HepG2 (cell line): ENCODE results near the gene KRT71.

Source experiments
- CBX1 ChIP-seq: IDR thresholded peaks from one replicate; pipeline ENCODE4 v1.6.1; 2016; ENCODE audit warnings: antibody characterized with exemption, low read depth
- CREM ChIP-seq, 2 experiments: sonication (generic) in 1 of 2; formaldehyde crosslinking in 1 of 2; IDR thresholded peaks; 2 replicates each; pipeline versions ENCODE4 v1.4.0 to v1.6.1; 2016 to 2020; ENCODE audit warnings: antibody characterized with exemption in 1 of 2, mild to moderate bottlenecking in 1 of 2, missing genetic modification reagents in 1 of 2
- DPF2 ChIP-seq: sonication (generic); formaldehyde crosslinking; IDR thresholded peaks from 2 replicates; pipeline ENCODE4 v1.4.0; 2020; ENCODE audit warnings: mild to moderate bottlenecking, low read depth, missing genetic modification reagents, borderline replicate concordance
- EP300 ChIP-seq, 3 experiments: sonication (generic) in 1 of 3; formaldehyde crosslinking in 1 of 3; IDR thresholded peaks; 2 replicates each; pipeline versions ENCODE4 v1.5.1 to v1.6.1; 2011 to 2020; ENCODE audit warnings: low read depth in 2 of 3, low read length in 2 of 3, borderline replicate concordance in 1 of 3, improper control_type of control experiment in 1 of 3, mild to moderate bottlenecking in 1 of 3, missing genetic modification reagents in 1 of 3, moderate library complexity in 1 of 3
- SRSF9 ChIP-seq: fragments of 200-400 bp; formaldehyde crosslinking; IDR thresholded peaks from 2 replicates; pipeline ENCODE4 v1.6.1; 2018; ENCODE audit warnings: borderline replicate concordance, mild to moderate bottlenecking, low read depth, low read length; ENCODE audit not compliant: insufficient read depth, poor library complexity, severe bottlenecking
- TAF1 ChIP-seq: sonication (generic); formaldehyde crosslinking; IDR thresholded peaks from 2 replicates; pipeline ENCODE4 v1.4.0; 2020; ENCODE audit warnings: missing genetic modification reagents
- ZNF143 ChIP-seq: sonication (generic); formaldehyde crosslinking; IDR thresholded peaks from 2 replicates; pipeline ENCODE4 v1.4.0; 2020; ENCODE audit warnings: missing genetic modification reagents
- ZNF501 ChIP-seq: sonication (generic); formaldehyde crosslinking; IDR thresholded peaks from 2 replicates; pipeline ENCODE4 v1.5.1; 2020; ENCODE audit warnings: mild to moderate bottlenecking, moderate library complexity, missing genetic modification reagents
- ZSCAN20 ChIP-seq: sonication (generic); formaldehyde crosslinking; IDR thresholded peaks from 2 replicates; pipeline ENCODE4 v1.4.0; 2020; ENCODE audit warnings: missing genetic modification reagents, mild to moderate bottlenecking, borderline replicate concordance
- TF ChIP-seq, protein P1 (sequence below), 2 experiments: IDR thresholded peaks; 2 replicates each; pipeline ENCODE4 v1.6.1; 2011 to 2012; ENCODE audit warnings: low read length in 2 of 2, borderline replicate concordance in 1 of 2, low read depth in 1 of 2, mild to moderate bottlenecking in 1 of 2, moderate library complexity in 1 of 2
- TF ChIP-seq, protein P2 (sequence below): sonication (generic); formaldehyde crosslinking; IDR thresholded peaks from 2 replicates; pipeline ENCODE4 v1.9.0; 2021; ENCODE audit warnings: missing genetic modification reagents, borderline replicate concordance
- TF ChIP-seq, protein P3 (sequence below): sonication (generic); formaldehyde crosslinking; IDR thresholded peaks from one replicate; pipeline ENCODE4 v1.5.1; 2020; ENCODE audit warnings: mild to moderate bottlenecking, missing genetic modification reagents; ENCODE audit errors: not compliant biosample characterization
- TF ChIP-seq, protein P4 (sequence below): sonication (generic); formaldehyde crosslinking; IDR thresholded peaks from 2 replicates; pipeline ENCODE4 v1.5.0; 2020; ENCODE audit warnings: mild to moderate bottlenecking, missing genetic modification reagents, moderate library complexity

DNA sequence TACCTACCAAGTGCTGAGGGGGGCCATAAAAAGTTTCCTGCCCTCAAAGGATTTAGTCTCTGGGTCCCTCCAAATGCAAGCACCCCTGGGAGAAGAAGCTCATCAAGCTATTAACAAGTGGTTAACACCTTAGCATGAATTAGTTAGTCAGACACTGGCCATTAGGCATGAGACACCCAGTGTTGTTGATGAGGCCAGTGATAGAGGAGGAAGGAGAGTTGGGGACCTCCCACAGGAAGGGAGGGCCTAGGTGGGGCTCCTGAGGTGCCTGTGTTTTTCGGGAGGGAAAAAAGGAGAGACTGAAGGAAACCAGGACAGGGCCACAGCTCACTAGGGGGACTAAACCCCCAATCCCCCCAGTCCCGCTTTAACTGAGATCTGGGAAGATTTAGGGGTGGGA, 4.5 kb upstream of the KRT71 start:
- TF ChIP-seq DPF2 (CRISPR knock-in tag) (no peak), TAF1 (CRISPR knock-in tag) (no peak), EP300 (IDR thresholded peaks at IDR 0.05; ENCODE audit: low read depth in 2 of 2, low read length in 2 of 2) (no peak), EP300 (CRISPR knock-in tag; IDR thresholded peaks at IDR 0.05; ENCODE audit: borderline replicate concordance) (no peak), ZNF143 (CRISPR knock-in tag) (no peak), ZNF501 (CRISPR knock-in tag) (no peak), ZSCAN20 (CRISPR knock-in tag) (no peak), CREM (IDR thresholded peaks at IDR 0.05) (no peak), CREM (CRISPR knock-in tag; IDR thresholded peaks at IDR 0.05) (no peak), SRSF9 (no peak), CBX1 (no peak)
- TF ChIP-seq, protein P1, sequence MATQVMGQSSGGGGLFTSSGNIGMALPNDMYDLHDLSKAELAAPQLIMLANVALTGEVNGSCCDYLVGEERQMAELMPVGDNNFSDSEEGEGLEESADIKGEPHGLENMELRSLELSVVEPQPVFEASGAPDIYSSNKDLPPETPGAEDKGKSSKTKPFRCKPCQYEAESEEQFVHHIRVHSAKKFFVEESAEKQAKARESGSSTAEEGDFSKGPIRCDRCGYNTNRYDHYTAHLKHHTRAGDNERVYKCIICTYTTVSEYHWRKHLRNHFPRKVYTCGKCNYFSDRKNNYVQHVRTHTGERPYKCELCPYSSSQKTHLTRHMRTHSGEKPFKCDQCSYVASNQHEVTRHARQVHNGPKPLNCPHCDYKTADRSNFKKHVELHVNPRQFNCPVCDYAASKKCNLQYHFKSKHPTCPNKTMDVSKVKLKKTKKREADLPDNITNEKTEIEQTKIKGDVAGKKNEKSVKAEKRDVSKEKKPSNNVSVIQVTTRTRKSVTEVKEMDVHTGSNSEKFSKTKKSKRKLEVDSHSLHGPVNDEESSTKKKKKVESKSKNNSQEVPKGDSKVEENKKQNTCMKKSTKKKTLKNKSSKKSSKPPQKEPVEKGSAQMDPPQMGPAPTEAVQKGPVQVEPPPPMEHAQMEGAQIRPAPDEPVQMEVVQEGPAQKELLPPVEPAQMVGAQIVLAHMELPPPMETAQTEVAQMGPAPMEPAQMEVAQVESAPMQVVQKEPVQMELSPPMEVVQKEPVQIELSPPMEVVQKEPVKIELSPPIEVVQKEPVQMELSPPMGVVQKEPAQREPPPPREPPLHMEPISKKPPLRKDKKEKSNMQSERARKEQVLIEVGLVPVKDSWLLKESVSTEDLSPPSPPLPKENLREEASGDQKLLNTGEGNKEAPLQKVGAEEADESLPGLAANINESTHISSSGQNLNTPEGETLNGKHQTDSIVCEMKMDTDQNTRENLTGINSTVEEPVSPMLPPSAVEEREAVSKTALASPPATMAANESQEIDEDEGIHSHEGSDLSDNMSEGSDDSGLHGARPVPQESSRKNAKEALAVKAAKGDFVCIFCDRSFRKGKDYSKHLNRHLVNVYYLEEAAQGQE (IDR thresholded peaks at IDR 0.05; ENCODE audit: borderline replicate concordance in 1 of 2, low read depth in 1 of 2, low read length in 2 of 2) = no peak
- TF ChIP-seq, protein P2, sequence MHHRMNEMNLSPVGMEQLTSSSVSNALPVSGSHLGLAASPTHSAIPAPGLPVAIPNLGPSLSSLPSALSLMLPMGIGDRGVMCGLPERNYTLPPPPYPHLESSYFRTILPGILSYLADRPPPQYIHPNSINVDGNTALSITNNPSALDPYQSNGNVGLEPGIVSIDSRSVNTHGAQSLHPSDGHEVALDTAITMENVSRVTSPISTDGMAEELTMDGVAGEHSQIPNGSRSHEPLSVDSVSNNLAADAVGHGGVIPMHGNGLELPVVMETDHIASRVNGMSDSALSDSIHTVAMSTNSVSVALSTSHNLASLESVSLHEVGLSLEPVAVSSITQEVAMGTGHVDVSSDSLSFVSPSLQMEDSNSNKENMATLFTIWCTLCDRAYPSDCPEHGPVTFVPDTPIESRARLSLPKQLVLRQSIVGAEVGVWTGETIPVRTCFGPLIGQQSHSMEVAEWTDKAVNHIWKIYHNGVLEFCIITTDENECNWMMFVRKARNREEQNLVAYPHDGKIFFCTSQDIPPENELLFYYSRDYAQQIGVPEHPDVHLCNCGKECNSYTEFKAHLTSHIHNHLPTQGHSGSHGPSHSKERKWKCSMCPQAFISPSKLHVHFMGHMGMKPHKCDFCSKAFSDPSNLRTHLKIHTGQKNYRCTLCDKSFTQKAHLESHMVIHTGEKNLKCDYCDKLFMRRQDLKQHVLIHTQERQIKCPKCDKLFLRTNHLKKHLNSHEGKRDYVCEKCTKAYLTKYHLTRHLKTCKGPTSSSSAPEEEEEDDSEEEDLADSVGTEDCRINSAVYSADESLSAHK (CRISPR knock-in tag) = no peak
- TF ChIP-seq, protein P3, sequence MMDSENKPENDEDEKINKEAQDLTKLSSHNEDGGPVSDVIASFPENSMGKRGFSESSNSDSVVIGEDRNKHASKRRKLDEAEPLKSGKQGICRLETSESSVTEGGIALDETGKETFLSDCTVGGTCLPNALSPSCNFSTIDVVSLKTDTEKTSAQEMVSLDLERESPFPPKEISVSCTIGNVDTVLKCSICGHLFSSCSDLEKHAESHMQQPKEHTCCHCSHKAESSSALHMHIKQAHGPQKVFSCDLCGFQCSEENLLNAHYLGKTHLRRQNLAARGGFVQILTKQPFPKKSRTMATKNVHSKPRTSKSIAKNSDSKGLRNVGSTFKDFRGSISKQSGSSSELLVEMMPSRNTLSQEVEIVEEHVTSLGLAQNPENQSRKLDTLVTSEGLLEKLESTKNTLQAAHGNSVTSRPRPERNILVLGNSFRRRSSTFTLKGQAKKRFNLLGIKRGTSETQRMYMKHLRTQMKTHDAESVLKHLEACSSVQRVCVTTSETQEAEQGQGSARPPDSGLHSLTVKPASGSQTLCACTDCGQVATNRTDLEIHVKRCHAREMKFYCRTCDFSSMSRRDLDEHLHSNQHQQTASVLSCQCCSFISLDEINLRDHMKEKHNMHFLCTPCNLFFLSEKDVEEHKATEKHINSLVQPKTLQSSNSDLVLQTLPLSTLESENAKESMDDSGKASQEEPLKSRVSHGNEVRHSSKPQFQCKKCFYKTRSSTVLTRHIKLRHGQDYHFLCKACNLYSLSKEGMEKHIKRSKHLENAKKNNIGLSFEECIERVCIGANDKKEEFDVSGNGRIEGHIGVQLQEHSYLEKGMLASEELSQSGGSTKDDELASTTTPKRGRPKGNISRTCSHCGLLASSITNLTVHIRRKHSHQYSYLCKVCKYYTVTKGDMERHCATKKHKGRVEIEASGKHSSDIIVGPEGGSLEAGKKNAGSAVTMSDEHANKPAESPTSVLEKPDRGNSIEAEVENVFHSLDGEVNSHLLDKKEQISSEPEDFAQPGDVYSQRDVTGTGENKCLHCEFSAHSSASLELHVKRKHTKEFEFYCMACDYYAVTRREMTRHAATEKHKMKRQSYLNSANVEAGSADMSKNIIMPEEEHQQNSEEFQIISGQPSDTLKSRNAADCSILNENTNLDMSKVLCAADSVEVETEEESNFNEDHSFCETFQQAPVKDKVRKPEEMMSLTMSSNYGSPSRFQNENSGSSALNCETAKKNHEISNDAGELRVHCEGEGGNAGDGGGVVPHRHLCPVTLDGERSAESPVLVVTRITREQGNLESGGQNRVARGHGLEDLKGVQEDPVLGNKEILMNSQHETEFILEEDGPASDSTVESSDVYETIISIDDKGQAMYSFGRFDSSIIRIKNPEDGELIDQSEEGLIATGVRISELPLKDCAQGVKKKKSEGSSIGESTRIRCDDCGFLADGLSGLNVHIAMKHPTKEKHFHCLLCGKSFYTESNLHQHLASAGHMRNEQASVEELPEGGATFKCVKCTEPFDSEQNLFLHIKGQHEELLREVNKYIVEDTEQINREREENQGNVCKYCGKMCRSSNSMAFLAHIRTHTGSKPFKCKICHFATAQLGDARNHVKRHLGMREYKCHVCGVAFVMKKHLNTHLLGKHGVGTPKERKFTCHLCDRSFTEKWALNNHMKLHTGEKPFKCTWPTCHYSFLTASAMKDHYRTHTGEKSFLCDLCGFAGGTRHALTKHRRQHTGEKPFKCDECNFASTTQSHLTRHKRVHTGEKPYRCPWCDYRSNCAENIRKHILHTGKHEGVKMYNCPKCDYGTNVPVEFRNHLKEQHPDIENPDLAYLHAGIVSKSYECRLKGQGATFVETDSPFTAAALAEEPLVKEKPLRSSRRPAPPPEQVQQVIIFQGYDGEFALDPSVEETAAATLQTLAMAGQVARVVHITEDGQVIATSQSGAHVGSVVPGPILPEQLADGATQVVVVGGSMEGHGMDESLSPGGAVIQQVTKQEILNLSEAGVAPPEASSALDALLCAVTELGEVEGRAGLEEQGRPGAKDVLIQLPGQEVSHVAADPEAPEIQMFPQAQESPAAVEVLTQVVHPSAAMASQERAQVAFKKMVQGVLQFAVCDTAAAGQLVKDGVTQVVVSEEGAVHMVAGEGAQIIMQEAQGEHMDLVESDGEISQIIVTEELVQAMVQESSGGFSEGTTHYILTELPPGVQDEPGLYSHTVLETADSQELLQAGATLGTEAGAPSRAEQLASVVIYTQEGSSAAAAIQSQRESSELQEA (CRISPR knock-in tag) = no peak
- TF ChIP-seq, protein P4, sequence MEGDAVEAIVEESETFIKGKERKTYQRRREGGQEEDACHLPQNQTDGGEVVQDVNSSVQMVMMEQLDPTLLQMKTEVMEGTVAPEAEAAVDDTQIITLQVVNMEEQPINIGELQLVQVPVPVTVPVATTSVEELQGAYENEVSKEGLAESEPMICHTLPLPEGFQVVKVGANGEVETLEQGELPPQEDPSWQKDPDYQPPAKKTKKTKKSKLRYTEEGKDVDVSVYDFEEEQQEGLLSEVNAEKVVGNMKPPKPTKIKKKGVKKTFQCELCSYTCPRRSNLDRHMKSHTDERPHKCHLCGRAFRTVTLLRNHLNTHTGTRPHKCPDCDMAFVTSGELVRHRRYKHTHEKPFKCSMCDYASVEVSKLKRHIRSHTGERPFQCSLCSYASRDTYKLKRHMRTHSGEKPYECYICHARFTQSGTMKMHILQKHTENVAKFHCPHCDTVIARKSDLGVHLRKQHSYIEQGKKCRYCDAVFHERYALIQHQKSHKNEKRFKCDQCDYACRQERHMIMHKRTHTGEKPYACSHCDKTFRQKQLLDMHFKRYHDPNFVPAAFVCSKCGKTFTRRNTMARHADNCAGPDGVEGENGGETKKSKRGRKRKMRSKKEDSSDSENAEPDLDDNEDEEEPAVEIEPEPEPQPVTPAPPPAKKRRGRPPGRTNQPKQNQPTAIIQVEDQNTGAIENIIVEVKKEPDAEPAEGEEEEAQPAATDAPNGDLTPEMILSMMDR (CRISPR knock-in tag) = no peak
